Central memory CD4-positive, alpha-beta T cell (primary cell): ENCODE results near the gene PSMF1.

ENCODE experiments used
- DNase-seq: peaks from one replicate; pipeline ENCODE4 v3.0.0; 2022

PSMF1 gene

DNA sequence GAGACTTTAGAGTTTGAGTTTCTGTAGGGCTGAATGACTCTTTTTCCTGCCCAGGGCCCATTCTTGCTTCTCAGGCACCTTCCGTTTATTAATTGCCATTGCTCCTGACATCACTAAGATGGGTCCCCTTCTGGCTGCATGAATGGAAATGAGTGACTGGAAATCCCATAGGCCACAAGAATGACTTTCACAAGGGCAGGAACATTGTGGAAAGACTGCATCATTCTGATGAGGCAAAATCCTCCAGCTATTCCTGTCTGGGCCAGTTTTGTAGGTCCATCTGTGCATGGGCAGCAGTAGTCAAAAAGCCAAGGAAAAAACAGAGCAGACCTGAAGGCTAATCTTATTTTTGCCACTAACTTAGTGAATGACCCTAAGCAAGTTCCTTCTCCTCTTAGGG lies 47.1 kb downstream of the PSMF1 start:
- DNase-seq = no peak

DNA sequence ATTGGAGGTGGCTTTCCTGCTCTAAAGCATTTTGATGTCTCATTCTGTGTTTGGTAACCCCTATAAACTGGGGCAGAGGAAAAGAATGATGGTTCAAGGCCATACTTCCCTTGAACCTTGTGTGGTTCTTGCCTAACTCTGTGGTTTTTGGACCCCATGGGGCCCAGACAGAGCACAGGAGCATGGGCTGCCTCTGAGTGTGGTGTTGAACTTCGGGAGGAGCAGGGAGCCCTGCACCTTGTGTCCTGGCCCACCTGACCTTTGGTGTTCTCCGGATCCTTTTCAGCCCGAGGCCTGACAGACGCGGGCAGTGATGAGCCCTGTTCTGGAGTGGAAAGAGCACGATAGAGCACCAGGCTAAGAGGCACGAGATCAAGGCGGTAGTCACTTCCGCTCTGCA lies 47.5 kb downstream of the PSMF1 start:
- no peak for DNase-seq

DNA sequence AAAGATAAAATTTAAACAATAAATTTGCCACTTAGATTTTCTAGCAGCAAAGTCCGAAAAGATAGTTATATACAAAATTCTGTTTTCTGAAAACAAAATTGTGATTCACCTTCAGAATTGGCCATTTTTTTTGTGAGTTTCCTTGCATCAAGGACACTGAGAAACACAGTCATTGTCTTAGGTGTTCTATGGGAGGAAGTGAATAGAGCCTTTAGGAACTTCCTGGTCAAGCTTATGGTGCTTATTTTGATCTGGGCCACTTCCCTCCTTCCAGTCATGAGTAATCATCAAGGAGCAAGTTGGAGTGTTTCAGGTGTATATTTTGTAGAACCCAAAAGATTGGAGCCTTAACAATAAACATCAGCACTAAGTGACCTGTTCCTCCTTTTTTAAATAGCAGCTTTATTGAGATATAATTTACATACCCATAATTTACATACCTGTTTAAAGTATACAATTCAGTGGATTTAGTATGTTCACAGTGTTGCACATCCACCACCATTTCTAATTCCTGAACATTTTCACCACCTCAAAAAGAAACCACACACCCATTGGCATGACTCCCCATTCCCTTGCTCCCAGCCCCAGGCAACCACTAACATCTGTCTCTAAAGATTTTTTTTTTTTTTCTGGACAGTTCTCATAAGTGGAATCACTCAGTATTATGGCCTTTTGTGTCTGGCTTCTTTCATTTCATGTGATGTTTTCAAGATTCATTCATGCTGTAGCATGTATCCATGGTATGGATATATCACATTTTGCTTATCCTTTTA lies 48.7 kb downstream of the PSMF1 start:
- no peak for DNase-seq

DNA sequence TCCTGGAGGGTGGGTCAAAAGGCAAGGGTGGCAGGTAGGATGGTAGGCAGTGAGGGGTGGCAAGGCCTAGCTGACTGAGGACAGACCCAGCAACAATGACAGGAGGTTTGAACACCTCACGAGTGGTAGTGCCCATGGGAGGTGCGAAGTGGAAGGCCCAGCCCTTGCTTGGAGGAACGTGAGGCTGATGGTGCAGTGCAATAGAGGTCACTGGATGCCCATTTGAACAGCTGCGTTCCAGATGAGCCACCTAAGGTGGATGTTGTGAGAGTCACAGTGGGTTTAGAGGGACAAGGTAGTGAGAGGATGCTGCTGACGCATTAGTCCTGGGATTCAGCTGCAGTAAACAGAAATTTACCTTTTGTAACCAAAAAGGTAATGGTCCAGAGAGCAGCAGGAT lies 50.8 kb downstream of the PSMF1 start:
- no peak for DNase-seq

DNA sequence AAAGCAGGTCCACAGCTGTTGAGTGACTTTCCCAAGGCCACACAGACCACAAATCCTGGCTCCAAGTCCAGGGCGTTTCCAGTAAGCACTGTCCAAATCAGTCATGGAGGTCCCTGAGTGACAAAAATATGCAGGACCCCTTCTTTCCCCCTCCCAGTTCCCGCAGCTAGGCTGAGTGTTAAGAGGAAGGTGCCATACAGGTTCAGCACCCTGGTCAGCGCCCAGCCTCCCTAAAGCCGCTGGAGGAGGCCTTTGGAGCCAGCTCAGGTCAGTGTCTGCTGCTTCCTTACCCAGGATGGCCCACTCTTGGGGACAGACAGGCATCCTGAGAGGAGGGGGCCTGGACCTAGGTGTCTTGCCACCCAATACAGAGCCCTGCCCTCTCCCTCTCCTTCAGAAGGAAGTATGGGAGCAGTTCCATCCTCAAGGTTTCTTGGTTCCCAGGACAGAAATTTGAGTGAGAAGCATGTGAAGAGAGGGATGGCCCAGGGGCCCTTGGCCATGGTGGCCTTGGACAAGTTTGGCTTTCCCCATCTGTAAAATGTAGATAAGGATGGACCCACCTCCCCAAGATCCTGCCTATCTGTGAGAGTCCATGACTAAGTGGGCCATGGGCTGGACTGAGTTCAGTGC lies 53.2 kb downstream of the PSMF1 start:
- DNase-seq = no peak

DNA sequence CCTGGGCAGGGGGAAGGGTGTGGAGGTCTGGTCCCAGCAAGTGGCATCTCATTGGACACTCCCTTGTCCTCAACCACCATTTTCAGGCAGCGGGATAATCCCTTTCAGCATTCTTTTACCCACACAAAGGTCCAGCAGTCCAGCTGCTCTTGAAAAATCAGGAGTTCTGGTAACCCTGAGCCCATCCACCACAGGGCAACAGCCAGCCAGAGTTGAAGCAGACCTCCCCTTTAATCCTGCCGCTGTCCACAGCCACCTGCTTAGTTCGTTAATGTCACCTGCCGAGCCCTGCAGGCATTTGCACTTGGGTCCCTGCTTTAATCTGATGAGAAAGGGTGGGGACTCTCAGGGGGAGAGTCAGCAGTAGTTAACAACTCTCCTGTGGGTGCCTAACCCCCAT lies 55.3 kb downstream of the PSMF1 start:
- DNase-seq = no peak

DNA sequence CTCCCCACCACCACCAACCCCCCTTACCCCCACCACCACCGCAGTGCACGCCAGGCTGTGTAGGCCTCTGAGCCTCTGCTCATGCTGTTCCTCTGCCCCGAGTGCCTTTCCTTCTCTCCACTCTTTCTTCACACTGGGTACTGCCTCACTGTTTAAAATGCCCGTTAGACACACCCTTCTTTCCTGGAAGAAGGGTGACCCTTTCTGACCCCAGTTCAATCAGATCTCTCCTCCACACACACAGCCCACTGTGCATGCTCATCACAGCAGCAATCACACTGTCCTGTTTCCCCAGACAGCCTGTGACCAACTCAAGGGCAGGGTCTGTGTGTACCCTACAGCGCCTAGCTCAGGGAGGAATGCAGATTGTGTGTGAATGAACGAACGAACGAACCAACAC lies 56.4 kb downstream of the PSMF1 start:
- no peak for DNase-seq

DNA sequence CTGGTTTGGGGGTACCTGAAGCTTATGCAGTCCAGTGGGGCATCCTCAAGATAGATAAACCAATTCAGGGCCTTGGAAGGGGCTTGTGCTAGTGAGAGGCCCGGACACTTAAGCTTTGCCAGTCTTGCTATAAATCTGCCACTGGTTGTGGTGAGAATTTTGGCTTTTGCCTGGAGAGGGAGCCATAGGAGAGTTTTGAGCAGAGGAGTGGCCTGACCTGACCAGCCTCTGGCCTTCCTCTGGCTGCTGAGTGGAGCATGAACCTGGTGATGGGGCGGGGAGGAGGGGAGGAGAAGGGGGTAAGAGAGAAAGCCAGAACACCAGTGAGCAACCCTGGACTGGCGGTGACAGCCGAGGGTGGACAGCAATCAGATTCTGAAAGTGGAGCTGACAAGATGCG lies 59.3 kb downstream of the PSMF1 start:
- no peak for DNase-seq

DNA sequence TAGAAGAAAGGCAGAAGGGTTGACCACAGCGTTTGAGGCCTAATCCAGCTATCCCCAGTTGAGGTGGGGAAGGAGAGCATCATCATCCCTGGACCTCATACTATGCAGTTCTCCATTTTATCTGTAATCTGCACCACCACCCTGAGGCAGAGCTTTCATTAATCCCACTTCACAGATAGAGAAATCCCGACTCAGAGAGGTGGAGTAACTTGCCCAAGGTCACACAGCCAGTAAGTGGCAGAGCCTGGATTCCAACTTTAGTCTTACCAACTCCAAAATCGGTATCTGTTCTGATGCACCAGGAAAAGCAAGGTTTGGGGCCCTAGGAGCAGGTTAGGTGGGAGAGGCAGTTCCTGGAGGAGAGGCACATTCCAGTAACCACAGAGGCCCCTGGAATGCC lies 59.7 kb downstream of the PSMF1 start:
- no peak for DNase-seq

DNA sequence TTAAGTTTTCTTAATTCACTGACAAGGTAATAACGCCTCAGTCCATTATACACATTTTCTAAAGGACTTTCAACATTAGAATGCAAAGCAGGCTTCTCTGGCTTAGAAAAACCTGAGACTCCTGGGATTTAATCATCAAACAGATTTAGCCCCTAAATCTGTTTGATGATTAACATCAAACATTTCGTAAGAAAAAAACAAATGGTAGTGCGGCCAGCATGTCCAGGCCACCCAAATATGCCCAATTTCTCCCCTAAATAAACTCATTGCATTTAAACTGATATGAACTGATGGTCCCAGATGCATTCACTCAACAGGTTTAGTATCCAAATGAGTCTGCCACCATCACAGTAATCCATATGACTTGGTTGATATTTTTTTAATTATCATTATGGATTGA lies 60.2 kb downstream of the PSMF1 start:
- DNase-seq = no peak

DNA sequence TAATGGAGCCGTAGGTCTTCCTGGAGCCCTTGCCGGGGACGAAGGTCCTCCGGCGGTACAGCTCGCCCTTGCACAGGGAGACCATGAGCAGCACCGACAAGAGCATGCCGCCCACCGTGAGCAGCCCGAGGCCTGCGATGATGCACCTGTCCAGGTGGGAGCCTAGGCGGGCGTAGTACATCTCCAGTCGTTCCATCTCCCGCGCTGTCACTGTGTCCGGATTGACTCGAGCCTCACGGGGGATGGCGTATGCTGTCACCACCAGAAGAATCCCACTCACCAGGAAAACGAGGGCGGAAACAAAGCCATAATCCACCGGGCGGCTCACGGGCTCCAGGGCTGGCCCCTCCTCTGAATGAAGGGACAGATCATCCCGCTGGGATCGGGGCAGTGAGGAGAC lies 62.5 kb downstream of the PSMF1 start:
- DNase-seq = no peak

DNA sequence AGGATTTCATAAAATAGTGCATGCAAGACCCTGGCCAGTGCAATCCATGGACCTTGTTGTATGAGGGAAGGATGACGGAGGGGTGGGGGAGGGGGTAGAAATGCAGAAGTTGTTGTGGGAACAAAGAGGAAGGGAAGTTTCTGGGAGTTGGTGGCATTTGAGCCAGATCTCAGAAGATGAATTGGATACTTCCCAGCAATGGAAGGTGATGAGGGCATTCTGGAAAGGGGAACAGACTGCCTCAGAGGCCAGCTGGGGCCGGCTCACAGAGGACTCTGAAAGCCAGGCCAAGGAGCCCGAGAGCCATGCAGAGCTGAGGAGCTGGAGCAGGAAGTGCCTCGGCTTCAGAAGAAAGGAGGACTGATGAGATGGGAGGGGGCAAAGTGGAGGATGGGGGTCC lies 63.7 kb downstream of the PSMF1 start:
- DNase-seq = no peak

DNA sequence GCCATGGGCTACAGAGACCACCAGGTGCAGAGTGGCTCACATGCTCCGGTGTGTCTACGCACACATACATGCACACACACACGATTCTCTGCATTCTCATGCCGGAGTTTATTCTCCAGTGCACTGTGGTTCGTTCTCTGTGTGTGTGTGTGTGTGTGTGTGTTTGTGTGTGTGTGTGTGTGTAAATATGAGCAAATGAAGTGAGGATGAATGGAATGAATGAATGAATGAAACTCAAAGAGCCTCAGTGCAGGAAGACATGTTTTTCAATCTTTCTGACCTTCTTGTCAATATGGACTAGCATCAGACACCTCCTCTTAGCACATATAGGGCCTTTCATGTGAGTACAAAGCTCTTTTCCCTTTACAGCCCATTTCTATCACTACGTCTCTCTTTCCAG lies 64.8 kb downstream of the PSMF1 start:
- DNase-seq = no peak

DNA sequence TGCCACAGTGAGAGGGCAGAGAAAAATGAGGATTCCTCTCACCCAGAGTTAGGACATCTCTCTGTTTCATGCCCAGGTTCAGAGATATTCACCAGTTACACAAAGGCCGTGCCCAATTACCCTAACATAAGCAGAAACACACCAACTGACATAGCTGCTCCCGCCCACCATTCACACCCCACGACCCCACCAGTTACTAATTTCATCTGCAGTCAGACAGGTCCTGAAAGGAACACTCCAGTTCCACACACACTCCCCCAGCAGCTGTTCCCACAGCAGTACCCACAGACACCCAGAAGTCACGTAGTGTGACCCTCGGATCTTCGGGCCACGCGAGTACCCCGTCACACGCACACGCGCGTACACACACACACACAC lies 65.8 kb downstream of the PSMF1 start:
- no peak for DNase-seq

DNA sequence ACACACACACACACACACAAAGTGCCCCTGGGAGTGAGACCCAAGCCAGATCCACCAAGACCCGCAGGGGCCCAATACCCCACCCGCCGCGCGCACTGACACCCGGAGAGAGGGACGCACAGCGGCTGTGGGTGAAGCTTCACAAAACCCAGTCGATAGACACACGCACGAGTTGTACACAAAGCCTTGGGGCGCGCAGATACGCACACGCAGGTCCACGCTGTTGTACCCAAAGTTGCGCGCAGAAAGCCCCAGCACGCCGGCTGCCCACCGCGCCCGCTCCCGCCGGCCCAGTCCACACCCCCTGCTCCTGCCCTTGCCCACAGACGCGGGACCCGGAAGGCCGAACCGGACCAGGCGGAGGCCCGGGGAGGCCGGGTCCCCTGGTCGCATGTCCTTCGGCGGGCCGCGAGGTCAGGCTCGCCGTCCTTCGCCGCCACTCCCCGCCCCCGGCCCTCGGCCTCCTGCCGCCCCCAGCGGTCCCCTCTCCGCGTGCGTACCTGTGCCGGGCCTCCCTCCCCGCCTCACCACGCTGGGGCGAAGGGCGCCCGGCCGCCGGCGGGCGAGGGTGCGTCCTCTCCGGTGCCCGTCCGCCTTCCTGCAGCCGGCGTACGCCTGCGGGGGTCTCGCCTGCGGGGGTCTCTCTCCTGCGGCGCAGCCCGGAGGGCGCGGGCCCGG lies 66.4 kb downstream of the PSMF1 start, which contains the start of gene TMEM74B:
TMEM74B (minus strand) TSS at position 344 of the 678 bp plus-strand sequence. CDS start 1,180 bp downstream, outside the sequence.
- DNase-seq = no peak

DNA sequence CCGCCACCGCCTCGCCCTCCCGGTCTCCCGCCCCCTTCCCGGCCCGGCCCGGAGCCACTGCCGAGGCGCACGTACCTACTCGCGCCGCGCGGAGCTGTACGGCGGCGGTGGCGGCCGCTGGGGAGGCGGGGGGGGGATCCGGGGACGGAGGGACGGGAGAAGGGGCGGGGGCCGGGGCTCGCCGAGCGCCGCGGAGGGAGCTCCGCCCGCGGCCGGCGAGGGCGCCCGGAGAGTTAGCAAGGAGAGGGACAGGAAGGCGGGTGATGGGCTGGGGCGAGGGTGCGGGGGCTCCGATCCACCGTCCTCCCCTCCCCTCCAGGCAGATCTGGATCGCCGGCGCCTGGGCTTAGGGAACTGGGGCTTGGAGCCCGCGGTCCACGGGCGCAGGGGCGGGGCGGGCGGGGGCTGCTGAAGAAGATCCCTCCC lies 66.9 kb downstream of the PSMF1 start:
- no peak for DNase-seq

DNA sequence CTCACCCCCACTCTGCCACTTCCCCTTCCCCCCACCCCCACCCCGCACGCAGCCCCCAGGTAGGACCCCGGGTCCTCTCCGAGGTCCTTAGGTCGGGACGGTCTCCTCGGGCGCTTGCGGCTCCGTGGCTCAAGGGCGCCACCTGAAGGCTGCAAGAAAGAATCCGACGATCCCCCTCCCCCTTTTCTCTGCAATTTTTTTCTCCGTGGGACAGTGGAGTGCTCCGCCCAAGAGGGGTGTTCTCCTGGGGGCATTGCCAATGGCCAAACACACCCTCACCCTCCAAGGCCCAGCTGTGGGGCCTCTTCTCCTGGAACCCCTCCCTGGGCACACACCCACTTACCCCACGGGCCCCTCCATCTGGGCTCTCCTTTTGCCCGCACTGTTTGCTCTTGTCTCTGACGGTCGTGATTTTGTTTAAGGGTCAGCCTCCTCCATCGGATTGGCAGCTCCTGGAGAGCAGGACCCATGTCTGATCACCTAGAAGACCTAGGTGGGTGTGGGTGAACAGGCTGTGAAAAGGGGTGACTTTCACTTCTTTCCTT lies 67.5 kb downstream of the PSMF1 start:
- peak; percentile 18 for DNase-seq

DNA sequence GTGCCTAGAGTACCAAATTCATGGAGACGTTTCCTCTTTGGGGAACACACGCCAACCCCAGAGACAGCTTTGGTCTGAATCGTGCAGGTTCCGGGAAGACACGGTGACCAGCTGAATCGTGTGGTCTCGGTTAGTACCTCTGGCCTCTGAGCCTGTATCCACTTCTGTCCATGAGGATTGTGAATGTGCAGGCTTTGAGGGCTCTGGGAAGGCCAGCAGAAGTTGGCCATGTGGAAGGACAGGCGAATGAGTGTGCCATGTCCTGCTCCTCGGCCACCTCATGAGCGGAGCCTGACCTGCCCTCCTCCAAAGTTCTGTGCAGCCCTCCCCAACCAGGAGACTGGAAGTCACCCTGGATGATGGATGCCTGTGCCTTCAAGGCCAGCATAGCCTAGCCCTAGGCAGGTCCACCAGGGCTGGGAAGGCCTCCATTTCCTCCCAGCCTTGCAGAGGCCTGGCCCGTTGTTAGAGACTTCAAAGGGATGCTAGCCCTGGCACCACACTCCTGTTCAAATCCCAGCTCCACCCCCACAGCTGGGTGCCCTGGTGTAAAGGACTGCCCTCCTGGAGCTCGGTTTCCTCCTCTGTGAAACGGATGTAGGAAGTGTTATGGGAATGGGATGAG lies 68.1 kb downstream of the PSMF1 start:
- no peak for DNase-seq

DNA sequence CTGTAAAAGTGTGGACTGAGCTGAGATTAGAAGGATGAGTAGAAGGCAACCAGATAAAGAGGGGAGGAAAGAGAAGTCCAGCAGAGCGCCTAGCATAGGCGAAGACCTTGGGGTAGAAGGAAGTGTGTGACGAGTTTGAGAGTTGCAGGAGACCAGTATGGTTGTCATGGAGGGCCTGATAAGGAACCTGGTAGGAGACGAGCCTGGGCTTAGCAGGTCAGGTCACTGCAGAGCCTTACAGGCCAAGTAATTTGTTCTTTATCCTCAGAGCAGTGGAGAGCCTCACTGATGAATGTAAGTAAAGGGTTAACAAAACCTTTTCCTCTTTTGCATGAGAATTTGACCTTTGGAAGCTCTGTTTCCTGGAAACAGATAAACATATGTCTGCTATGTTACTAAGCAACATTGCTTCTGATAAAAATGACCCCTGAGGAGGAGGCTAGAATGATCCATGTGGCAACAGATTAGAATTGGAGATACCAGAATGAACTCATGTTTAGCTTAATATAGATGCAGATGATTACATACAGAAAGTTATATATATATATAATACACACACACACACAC lies 69.3 kb downstream of the PSMF1 start:
- DNase-seq = no peak

DNA sequence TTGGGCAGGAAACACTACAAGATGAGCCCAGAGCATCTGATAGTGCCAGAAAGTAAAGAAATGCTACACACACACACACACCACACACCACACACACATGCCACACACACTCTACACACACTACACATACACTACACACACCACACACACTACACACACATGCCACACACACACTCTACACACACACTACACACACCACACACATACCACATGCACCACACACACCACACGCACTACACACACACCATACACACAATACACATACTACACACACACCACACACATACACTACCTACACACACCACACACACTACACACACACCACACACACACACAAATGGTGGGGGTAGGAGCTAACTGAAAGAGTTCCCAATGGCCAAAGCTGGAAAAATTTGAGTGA lies 69.9 kb downstream of the PSMF1 start:
- DNase-seq = no peak

DNA sequence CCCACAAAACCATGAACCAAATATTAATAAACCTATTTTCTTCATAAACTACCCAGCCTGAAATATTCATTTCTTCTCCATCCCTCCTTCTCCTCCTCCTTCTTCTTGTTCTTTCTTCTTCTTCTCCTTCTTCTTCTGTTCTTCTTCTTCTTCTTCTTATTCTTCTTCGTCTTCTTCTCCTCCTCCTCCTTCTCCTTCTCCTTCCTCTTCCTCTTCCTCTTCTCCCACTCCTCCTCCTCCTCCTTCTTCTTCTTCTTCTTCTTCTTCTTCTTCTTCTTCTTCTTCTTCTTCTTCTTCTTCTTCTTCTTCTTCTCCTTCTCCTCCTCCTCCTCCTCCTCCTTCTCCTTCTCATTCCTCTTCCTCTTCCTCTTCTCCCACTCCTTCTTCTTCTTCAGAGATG lies 71.4 kb downstream of the PSMF1 start:
- DNase-seq = no peak

DNA sequence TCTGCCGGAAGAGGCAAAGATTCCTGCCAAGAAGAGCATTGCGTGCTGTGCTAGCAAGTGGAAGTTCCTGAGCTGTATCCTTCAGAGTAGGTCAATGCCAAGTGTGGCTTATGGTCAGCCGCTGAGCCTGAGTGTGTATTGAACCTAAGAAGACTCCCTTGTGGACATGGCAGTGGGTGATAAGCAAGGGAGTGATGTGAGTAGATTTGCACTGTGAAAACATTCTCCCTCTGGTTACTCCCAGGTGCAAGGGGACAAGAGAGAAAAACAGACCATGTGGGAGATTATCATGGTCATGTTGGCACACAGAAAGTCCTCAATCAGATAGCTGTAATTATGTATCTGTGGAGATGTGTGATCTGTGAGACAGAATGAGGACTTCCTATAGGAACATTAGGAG lies 72.4 kb downstream of the PSMF1 start:
- no peak for DNase-seq

DNA sequence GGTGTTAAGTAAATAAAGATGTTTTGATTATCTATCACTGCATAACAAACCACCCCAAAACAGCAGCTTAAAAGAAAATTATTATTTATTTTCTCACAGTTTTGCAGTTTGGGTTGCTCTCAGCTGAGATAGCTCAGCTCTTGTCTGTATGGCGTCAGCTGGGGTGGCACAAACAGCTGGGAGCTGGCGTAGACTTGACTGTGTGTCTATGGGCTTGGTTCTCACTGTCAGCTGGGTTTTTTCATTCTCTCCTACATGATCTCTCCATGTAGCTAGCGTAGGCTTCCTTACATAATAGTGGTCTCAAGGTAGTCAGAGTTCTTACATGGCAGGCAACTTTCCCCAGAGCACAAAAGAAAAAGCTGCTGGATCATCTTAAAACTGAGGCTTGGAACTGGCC lies 72.9 kb downstream of the PSMF1 start:
- DNase-seq = no peak
